Fibroblast of lung (primary cell): ENCODE measurements around the gene GRIK4.

ENCODE experiments used
- EZH2 ChIP-seq: IDR thresholded peaks from 2 replicates; pipeline ENCODE4 v1.5.1; 2012; ENCODE audit warnings: low read length, control low read depth, mild to moderate bottlenecking; ENCODE audit errors: missing control alignments
- TF ChIP-seq, protein P1 (sequence below), 2 donors: IDR thresholded peaks in 1 of 2; conservative IDR thresholded peaks in 1 of 2; 1 replicate in 1 of 2; 2 replicates in 1 of 2; pipeline ENCODE4 v1.5.1; 2011 to 2012; ENCODE audit warnings: low read length in 2 of 2, control low read depth in 1 of 2, inconsistent platforms in 1 of 2, low read depth in 1 of 2, mild to moderate bottlenecking in 1 of 2

DNA sequence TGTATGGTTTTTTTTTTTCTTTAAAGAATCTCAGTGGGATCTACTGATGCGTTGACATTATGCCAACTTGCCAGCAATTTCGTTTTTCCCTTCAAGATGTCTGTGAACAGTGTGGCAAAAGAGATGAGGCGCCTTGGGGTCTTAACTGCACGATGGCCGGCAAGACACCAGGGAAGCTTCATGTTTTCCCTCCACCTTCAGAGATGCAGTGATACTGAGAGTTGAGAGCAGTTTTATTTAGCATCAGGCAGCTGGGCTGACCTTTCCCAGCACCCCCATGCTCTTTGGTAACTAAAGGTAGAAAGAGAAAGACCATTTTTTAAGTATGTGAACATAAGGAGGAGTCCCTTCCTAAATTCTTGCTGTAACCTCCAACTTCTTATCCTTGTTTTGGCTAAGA, 11.7 kb upstream of the GRIK4 start:
- TF ChIP-seq, protein P1, sequence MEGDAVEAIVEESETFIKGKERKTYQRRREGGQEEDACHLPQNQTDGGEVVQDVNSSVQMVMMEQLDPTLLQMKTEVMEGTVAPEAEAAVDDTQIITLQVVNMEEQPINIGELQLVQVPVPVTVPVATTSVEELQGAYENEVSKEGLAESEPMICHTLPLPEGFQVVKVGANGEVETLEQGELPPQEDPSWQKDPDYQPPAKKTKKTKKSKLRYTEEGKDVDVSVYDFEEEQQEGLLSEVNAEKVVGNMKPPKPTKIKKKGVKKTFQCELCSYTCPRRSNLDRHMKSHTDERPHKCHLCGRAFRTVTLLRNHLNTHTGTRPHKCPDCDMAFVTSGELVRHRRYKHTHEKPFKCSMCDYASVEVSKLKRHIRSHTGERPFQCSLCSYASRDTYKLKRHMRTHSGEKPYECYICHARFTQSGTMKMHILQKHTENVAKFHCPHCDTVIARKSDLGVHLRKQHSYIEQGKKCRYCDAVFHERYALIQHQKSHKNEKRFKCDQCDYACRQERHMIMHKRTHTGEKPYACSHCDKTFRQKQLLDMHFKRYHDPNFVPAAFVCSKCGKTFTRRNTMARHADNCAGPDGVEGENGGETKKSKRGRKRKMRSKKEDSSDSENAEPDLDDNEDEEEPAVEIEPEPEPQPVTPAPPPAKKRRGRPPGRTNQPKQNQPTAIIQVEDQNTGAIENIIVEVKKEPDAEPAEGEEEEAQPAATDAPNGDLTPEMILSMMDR (conservative IDR thresholded peaks at IDR 0.05 in 1 of 2, IDR thresholded peaks at IDR 0.05 in 1 of 2; ENCODE audit: low read depth in 1 of 2, low read length in 2 of 2) = no peak
- no peak for TF ChIP-seq EZH2
